Measurements from ENCODE around the gene CFAP410. TPM values are rescaled to one million over a fixed set of nuclear protein-coding genes. Genes with fewer than 3 reads are reported as not detected.
"Not testable (repeated sequence)": the region's sequence is repeated elsewhere in the genome, so short reads cannot be mapped to it uniquely, and the experiment has no call there.

Gene CFAP410
- total and polyA plus RNA-seq, 5 donors, result 13.2 to 19.8 (median 16.8) TPM

GRCh38 chr21:44302573-44303401, 36.4 kb downstream of the CFAP410 start:
- intact Hi-C loops (cut with DNase I); H3K9me3 ChIP-seq (ENCODE audit: control insufficient read depth, low read length); H3K27me3 ChIP-seq (ENCODE audit: control insufficient read depth, insufficient read depth); ATAC-seq; H3K27ac ChIP-seq (ENCODE audit: low read length); H3K4me1 ChIP-seq (ENCODE audit: control insufficient read depth, insufficient read depth, low read length); DNase-seq; H3K4me3 ChIP-seq (ENCODE audit: low read length): not testable (repeated sequence)
- WGBS, result 88% methylated on average over 23 of the region's 23 CpGs

DNA sequence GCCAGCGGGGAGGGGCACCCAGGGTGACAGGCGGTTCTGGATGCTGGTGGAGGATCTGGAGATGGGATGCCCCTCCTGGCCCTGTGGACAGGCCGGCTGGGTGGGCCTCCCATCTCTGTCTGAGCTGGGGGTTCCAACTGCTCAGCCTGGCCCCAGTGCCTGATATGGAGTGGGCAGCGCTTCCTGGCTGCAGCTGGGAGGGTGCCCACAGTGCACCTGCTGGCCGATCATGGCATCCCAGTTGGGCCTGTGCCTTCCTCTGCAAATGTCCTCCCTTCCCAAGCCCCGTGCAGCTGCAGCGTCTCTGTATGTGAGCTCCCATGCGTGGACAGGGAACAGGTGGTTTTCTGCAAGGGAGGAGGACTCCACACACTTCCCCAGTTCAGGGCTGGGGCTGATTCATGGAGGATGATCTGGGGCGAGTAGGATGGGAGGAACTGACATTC, 37.2 kb downstream of the CFAP410 start:
- 78% methylated on average over 9 of the region's 9 CpGs for WGBS
- ATAC-seq, result no peak
- intact Hi-C loops (cut with DNase I), result no loop called here

GRCh38 chr21:44301141-44301540, 38.0 kb downstream of the CFAP410 start:
- ATAC-seq (no peak), DNase-seq (peak in 1 of 3 donors; percentile 71)
- intact Hi-C loops (cut with DNase I), result no loop called here
- Histone ChIP-seq H3K27ac (ENCODE audit: low read length) (no peak overlapping the region), H3K27me3 (ENCODE audit: control insufficient read depth, insufficient read depth) (no peaks in the 10 kb centered on the region), H3K4me1 (ENCODE audit: control insufficient read depth, insufficient read depth, low read length) (peaks cover 3% of the 10 kb centered on the region), H3K9me3 (ENCODE audit: control insufficient read depth, low read length) (no peaks in the 10 kb centered on the region), H3K4me3 (ENCODE audit: low read length) (peak overlapping the region; percentile 90)
- WGBS, result 61% methylated on average over 13 of the region's 13 CpGs

More for the DNA sequence above, 37.2 kb downstream of the CFAP410 start:
- H3K9me3 ChIP-seq (ENCODE audit: control insufficient read depth, low read length), result no peaks in the 10 kb centered on the region
- H3K4me1 ChIP-seq (ENCODE audit: control insufficient read depth, insufficient read depth, low read length), result peaks cover 3% of the 10 kb centered on the region
- H3K27ac ChIP-seq (ENCODE audit: low read length), result no peak overlapping the region
- H3K4me3 ChIP-seq (ENCODE audit: low read length), result no peak overlapping the region
- H3K27me3 ChIP-seq (ENCODE audit: control insufficient read depth, insufficient read depth), result no peaks in the 10 kb centered on the region
- DNase-seq, result peak in 1 of 3 donors; percentile 60

GRCh38 chr21:44300262-44300959, 38.8 kb downstream of the CFAP410 start:
- Histone ChIP-seq H3K4me3 (ENCODE audit: low read length) (peak overlapping the region; percentile 90), H3K27ac (ENCODE audit: low read length) (peak overlapping the region; percentile 68), H3K4me1 (ENCODE audit: control insufficient read depth, insufficient read depth, low read length) (peaks cover 3% of the 10 kb centered on the region), H3K9me3 (ENCODE audit: control insufficient read depth, low read length) (no peaks in the 10 kb centered on the region), H3K27me3 (ENCODE audit: control insufficient read depth, insufficient read depth) (no peaks in the 10 kb centered on the region)
- ATAC-seq, result peak; percentile 67 to 74
- DNase-seq, result peak; percentile 86 to 94 (median 93)
- WGBS, result under 1% methylated on average over 67 of the region's 67 CpGs
- intact Hi-C loops (cut with DNase I), result no loop called here

DNA sequence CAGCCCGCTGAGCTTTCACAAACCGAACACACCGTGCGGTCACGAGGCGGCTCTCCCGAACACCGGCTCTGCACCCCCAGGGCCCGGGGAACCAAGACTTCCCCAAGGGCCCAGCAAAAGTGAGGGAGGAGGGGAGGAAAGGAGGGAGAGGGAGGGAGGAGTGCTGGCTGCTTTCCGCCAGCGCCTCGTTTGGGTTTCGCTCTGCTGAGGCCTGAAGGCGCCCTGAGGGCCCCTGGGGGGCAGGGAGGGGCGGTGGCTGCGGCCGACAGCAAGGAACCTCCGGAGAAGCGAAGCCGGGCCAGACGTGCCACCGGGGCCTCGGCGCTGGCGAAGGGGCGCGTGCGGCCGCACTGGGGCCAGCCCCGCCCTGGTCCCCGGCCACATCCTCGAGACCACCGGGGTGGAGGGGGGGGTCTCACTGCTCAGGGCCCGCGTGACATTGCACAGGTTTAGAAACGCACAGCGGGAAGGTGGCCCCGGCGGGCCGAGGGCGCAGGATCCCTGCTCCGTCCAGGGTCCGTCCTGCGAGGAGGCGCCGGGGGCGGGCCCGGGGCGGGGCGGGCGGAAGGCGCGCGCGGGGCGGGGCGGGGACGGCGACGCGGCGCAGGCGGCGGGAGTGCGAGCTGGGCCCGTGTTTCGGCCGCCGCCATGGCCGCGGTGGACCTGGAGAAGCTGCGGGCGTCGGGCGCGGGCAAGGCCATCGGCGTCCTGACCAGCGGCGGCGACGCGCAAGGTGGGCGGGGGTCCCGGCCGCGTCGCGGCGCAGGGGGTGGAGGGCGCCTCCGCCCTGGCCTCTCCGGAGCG, 39.5 kb downstream of the CFAP410 start, which contains the start of gene PFKL:
Gene PFKL, plus strand, starts transcription at position 596 of the 804 bp plus-strand sequence. Its CDS starts 53 bp downstream, at position 649.
- H3K4me1 ChIP-seq (ENCODE audit: control insufficient read depth, insufficient read depth, low read length), result peaks cover 3% of the 10 kb centered on the region

GRCh38 chr21:44299085-44299457, 40.1 kb downstream of the CFAP410 start:
- peak in 2 of 3 donors; percentile 3 to 18 for DNase-seq
- 33% methylated on average over 10 of the region's 10 CpGs for WGBS
- peaks cover 3% of the 10 kb centered on the region for H3K4me1 ChIP-seq (ENCODE audit: control insufficient read depth, insufficient read depth, low read length)

More for the DNA sequence above, 39.5 kb downstream of the CFAP410 start, which contains the start of gene PFKL:
- peak within 1 kb of the TSS; percentile 90 for H3K4me3 ChIP-seq (ENCODE audit: low read length)
- ATAC-seq, result peak; percentile 63 to 73
- intact Hi-C loops (cut with DNase I), result no loop called here
- under 1% methylated on average over 92 of the region's 94 CpGs for whole genome bisulfite sequencing
- DNase-seq, result peak; percentile 72 to 92 (median 90)
- peak within 1 kb of the TSS; percentile 71 for H3K27ac ChIP-seq (ENCODE audit: low read length)
- H3K27me3 ChIP-seq (ENCODE audit: control insufficient read depth, insufficient read depth), result no peaks in the 10 kb centered on the region
- no peaks in the 10 kb centered on the region for H3K9me3 ChIP-seq (ENCODE audit: control insufficient read depth, low read length)

GRCh38 chr21:44298301-44298700, 40.9 kb downstream of the CFAP410 start:
- ATAC-seq (no peak), DNase-seq (no peak)
- H3K27me3 ChIP-seq (ENCODE audit: control insufficient read depth, insufficient read depth), result no peaks in the 10 kb centered on the region
- intact Hi-C loops (cut with DNase I), result no loop called here
- WGBS, result 92% methylated on average over 2 of the region's 2 CpGs
- H3K9me3 ChIP-seq (ENCODE audit: control insufficient read depth, low read length), result no peaks in the 10 kb centered on the region
- no peak overlapping the region for H3K4me3 ChIP-seq (ENCODE audit: low read length)
- H3K4me1 ChIP-seq (ENCODE audit: control insufficient read depth, insufficient read depth, low read length), result peaks cover 3% of the 10 kb centered on the region
- H3K27ac ChIP-seq (ENCODE audit: low read length), result no peak overlapping the region

More at GRCh38 chr21:44299085-44299457, 40.1 kb downstream of the CFAP410 start:
- peak overlapping the region; percentile 90 for H3K4me3 ChIP-seq (ENCODE audit: low read length)
- no peaks in the 10 kb centered on the region for H3K9me3 ChIP-seq (ENCODE audit: control insufficient read depth, low read length)
- intact Hi-C loops (cut with DNase I), result no loop called here
- ATAC-seq, result no peak
- H3K27ac ChIP-seq (ENCODE audit: low read length), result peak overlapping the region; percentile 24
- H3K27me3 ChIP-seq (ENCODE audit: control insufficient read depth, insufficient read depth), result no peaks in the 10 kb centered on the region

DNA sequence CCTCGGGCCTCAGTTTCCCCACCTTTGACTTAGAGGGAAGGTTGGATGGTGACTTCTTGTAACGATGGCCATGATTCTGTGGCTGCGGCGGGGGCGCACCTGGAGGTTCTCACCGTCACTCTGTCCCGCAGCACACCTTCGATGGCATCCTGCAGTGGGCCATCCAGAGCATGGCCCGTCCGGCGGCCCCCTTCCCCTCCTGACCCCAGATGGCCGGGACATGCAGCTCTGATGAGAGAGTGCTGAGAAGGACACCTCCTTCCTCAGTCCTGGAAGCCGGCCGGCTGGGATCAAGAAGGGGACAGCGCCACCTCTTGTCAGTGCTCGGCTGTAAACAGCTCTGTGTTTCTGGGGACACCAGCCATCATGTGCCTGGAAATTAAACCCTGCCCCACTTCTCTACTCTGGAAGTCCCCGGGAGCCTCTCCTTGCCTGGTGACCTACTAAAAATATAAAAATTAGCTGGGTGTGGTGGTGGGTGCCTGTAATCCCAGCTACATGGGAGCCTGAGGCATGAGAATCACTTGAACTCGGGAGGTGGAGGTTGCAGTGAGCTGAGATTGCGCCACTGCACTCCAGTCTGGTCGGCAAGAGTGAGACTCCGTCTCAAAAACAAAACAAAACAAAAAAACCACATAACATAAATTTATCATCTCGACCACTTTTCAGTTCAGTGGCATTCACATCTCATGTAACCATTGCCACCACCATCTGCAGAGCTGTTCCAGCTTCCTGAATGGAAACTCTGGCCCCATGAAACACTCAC, 41.5 kb downstream of the CFAP410 start:
- H3K4me3 ChIP-seq (ENCODE audit: low read length), result no peak overlapping the region
- no peak overlapping the region for H3K27ac ChIP-seq (ENCODE audit: low read length)
- no peaks in the 10 kb centered on the region for H3K27me3 ChIP-seq (ENCODE audit: control insufficient read depth, insufficient read depth)
- WGBS, result 26% methylated on average over 22 of the region's 22 CpGs
- intact Hi-C loops (cut with DNase I), result no loop called here
- ATAC-seq, result peak; percentile 44 to 55
- no peaks in the 10 kb centered on the region for H3K9me3 ChIP-seq (ENCODE audit: control insufficient read depth, low read length)
- peak; percentile 85 to 96 (median 94) for DNase-seq
- H3K4me1 ChIP-seq (ENCODE audit: control insufficient read depth, insufficient read depth, low read length), result peaks cover 3% of the 10 kb centered on the region

DNA sequence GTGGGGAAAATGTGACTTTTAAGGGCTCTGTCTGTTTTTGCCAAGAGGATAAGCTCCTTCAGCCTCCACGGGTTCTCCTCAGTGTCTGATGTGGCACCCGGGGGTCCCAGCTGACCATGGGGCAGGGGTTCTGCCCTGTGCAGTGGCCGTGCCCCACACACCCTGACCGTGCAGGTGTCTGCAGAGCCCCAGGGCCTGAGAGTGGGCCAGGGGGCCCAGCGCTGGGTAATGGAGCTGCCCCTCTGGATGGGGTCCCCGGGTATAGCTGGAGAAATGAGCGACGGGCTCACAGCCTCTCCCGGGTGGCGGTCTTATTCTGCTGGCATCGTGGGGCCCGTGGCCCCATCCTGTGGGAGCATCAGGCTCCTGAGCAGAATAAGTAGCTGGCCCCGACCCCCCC, 42.3 kb downstream of the CFAP410 start:
- no peaks in the 10 kb centered on the region for H3K9me3 ChIP-seq (ENCODE audit: control insufficient read depth, low read length)
- no peak overlapping the region for H3K4me3 ChIP-seq (ENCODE audit: low read length)
- intact Hi-C loops (cut with DNase I), result no loop called here
- WGBS, result 82% methylated on average over 13 of the region's 13 CpGs
- DNase-seq, result peak in 2 of 3 donors; percentile 51 to 60
- H3K27ac ChIP-seq (ENCODE audit: low read length), result no peak overlapping the region
- H3K4me1 ChIP-seq (ENCODE audit: control insufficient read depth, insufficient read depth, low read length), result peaks cover 3% of the 10 kb centered on the region
- no peak for ATAC-seq
- H3K27me3 ChIP-seq (ENCODE audit: control insufficient read depth, insufficient read depth), result no peaks in the 10 kb centered on the region

DNA sequence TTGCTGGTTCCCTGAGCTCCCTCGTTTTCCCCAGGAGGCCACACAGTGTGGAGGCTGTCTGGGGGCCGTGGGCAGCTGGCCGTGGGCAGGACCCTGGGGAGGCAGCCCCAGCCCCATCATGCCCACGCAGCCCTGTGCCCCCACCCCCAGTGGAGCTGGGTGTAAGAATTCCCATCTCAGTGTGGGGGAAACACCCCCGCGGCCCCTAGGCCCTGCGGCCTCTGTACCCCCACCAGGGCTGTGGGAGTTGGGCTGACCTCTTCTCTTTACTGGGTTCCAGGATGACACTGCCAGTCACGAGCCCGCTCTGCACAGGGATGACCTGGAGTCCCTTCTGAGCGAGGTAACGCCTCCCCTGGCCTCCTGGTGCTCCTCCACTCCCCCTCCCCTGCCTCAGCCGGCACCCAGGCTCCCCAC, 43.1 kb downstream of the CFAP410 start:
- Histone ChIP-seq H3K4me1 (ENCODE audit: control insufficient read depth, insufficient read depth, low read length) (peaks cover 3% of the 10 kb centered on the region), H3K4me3 (ENCODE audit: low read length) (no peak overlapping the region), H3K9me3 (ENCODE audit: control insufficient read depth, low read length) (no peaks in the 10 kb centered on the region), H3K27ac (ENCODE audit: low read length) (no peak overlapping the region), H3K27me3 (ENCODE audit: control insufficient read depth, insufficient read depth) (no peaks in the 10 kb centered on the region)
- 80% methylated on average over 12 of the region's 12 CpGs for WGBS
- intact Hi-C loops (cut with DNase I), result no loop called here
- peak in 2 of 3 donors; percentile 36 to 52 for DNase-seq
- ATAC-seq, result no peak

Data from right cardiac atrium (tissue), 5 donors.